HG03045 (cell line): Measurements from ENCODE around the gene CELSR3.

Experiments used
- ATAC-seq: cut with Tn5 transposase; IDR thresholded peaks from one replicate; pipeline ENCODE4 v1.9.1; 2021; ENCODE audit warnings: mild to moderate bottlenecking, moderate library complexity; ENCODE audit not compliant: unreplicated experiment

CELSR3 gene

GRCh38 chr3:48588230-48588629 is 74.5 kb downstream of the CELSR3 start:
- ATAC-seq = no peak

- ATAC-seq = no peak
These were observed 75.0 kb downstream of the CELSR3 start for GRCh38 chr3:48587686-48588085.
